ENCODE results near the gene LIPK.

- TF ChIP-seq SPI1 (IDR thresholded peaks at IDR 0.05; ENCODE audit: low read depth, low read length): no peak
- no peak for TF ChIP-seq TAF1 (IDR thresholded peaks at IDR 0.05; ENCODE audit: low read depth, low read length)
- no peak for TF ChIP-seq POLR2AphosphoS5 (IDR thresholded peaks at IDR 0.05; ENCODE audit: low read depth, low read length)
These were observed 57.4 kb downstream of the LIPK start for GRCh38 chr10:88763441-88763840.
